NOMO-1 treated with DMSO at 0.1 percent for 48 hours (cell line): Measurements from ENCODE around the gene TRIM69.
A peak's percentile ranks its signal among the peaks of the same experiment; 100 is the strongest.
"Not testable (repeated sequence)": the region's sequence is repeated elsewhere in the genome, so short reads cannot be mapped to it uniquely, and the experiment has no call there.

ENCODE experiments used
- DNase-seq: peaks from one replicate; lab custom pipeline; 2025; ENCODE audit not compliant: unreplicated experiment; lab: John Stamatoyannopoulos, UW

Gene TRIM69

GRCh38 chr15:44736181-44736765 lies at the start of gene TRIM69:
TRIM69 (plus strand) TSS chr15:44736528; CDS start chr15:44736705, 177 bp downstream.
- no peak for DNase-seq

- DNase-seq = not testable (repeated sequence)
Measured at GRCh38 chr15:44689318-44689717, 47.0 kb upstream of the TRIM69 start.

- DNase-seq = not testable (repeated sequence)
Measured at GRCh38 chr15:44690245-44690644, 46.1 kb upstream of the TRIM69 start.

- no peak for DNase-seq
Measured at GRCh38 chr15:44692659-44693058, 43.7 kb upstream of the TRIM69 start.

GRCh38 chr15:44694416-44694815 lies 41.9 kb upstream of the TRIM69 start:
- no peak for DNase-seq

- no peak for DNase-seq
Measured at GRCh38 chr15:44695294-44695693, 41.0 kb upstream of the TRIM69 start.

- no peak for DNase-seq
Measured at GRCh38 chr15:44697014-44697413, 39.3 kb upstream of the TRIM69 start.

GRCh38 chr15:44698641-44699040 lies 37.7 kb upstream of the TRIM69 start:
- DNase-seq = no peak

GRCh38 chr15:44700676-44701075 lies 35.7 kb upstream of the TRIM69 start:
- DNase-seq = not testable (repeated sequence)

- DNase-seq = no peak
Measured at GRCh38 chr15:44705986-44706385, 30.3 kb upstream of the TRIM69 start.

GRCh38 chr15:44706401-44706800 lies 29.9 kb upstream of the TRIM69 start:
- DNase-seq = no peak

GRCh38 chr15:44706946-44707636 lies 29.2 kb upstream of the TRIM69 start:
- no peak for DNase-seq

- peak; percentile 86 for DNase-seq
Measured at GRCh38 chr15:44710236-44711095, 25.9 kb upstream of the TRIM69 start.

- peak; percentile 96 for DNase-seq
Measured at GRCh38 chr15:44711096-44711742, 25.1 kb upstream of the TRIM69 start, which contains the start of the genes B2M and PATL2. B2M (plus strand) TSS chr15:44711517; CDS start chr15:44711547, 30 bp downstream. PATL2 (minus strand) TSS chr15:44711323; CDS start chr15:44676490, 34,833 bp downstream.

GRCh38 chr15:44711743-44712345 lies 24.5 kb upstream of the TRIM69 start:
- DNase-seq = peak; percentile 47

GRCh38 chr15:44712346-44713005 lies 23.9 kb upstream of the TRIM69 start:
- peak; percentile 83 for DNase-seq

- DNase-seq = peak; percentile 29
Measured at GRCh38 chr15:44713006-44713966, 23.0 kb upstream of the TRIM69 start.

GRCh38 chr15:44715142-44715796 lies 21.1 kb upstream of the TRIM69 start:
- no peak for DNase-seq
